ENCODE measurements around the gene CIAPIN1. TPM values are rescaled to one million over a fixed set of nuclear protein-coding genes. Genes with fewer than 3 reads are reported as not detected.

Gene CIAPIN1
- total and polyA plus RNA-seq, 2 donors from 2014 or later, result 53.6 to 56.3 TPM

- Histone ChIP-seq H3K9me3 (ENCODE audit: control insufficient read depth in 2 of 3, insufficient read depth in 1 of 3, low read length in 3 of 3) (no peaks in the 10 kb centered on the region), H3K4me1 (ENCODE audit: control insufficient read depth in 2 of 3, insufficient read depth in 2 of 3, low read depth in 1 of 3, low read length in 3 of 3) (peaks cover 0 to 19% (median 4%) of the 10 kb centered on the region in 3 donors), H3K36me3 (ENCODE audit: control insufficient read depth in 2 of 3, insufficient read depth in 3 of 3, low read length in 3 of 3) (peaks cover 11 to 59% (median 46%) of the 10 kb centered on the region in 3 donors), H3K9ac (ENCODE audit: low read length in 3 of 3) (peak within 1 kb of the TSS; percentile 85 to 90 (median 86)), H3K27ac (ENCODE audit: low read depth in 2 of 2, low read length in 2 of 2) (peak within 1 kb of the TSS; percentile 51 to 71), H3K27me3 (ENCODE audit: control insufficient read depth, insufficient read depth, low read length) (no peaks in the 10 kb centered on the region), H3K4me3 (ENCODE audit: low read length in 3 of 3) (peak within 1 kb of the TSS; percentile 76 to 92 (median 89))
- no peak for FAIRE-seq
- peak; percentile 90 to 95 (median 92) for DNase-seq
- TF ChIP-seq CTCF (IDR thresholded peaks at IDR 0.05; ENCODE audit: borderline replicate concordance, extremely low read depth, insufficient read depth), result peak; percentile 95
- intact Hi-C loops (cut with DNase I), result no loop called here
Measured at GRCh38 chr16:57462209-57462977, 15.2 kb upstream of the CIAPIN1 start, which contains the start of gene POLR2C. Gene POLR2C, plus strand, starts transcription at chr16:57462679. Its CDS starts 46 bp downstream, at chr16:57462725.

DNA sequence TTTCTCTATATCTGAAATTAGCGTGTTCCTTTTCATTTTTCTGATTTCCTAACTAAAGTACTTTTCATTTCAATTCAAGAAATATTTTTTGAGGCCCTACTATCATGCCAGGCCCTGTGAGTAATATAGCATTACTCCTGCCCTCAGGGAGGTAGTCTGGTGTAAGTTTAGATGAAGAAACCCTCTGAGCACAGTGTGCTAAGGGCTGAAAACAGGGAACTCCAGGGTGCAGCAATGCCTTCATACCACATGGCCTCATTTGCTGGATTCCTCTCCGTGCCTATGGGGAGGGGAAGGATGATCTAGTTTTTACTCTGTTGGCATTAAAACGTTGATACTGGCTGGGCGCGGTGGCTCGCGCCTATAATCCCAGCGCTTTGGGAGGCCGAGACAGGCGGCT lies 4.8 kb upstream of the CIAPIN1 start:
- Histone ChIP-seq H3K36me3 (ENCODE audit: control insufficient read depth in 2 of 3, insufficient read depth in 3 of 3, low read length in 3 of 3) (peaks cover 12 to 51% (median 40%) of the 10 kb centered on the region in 3 donors), H3K4me1 (ENCODE audit: control insufficient read depth in 2 of 3, insufficient read depth in 2 of 3, low read depth in 1 of 3, low read length in 3 of 3) (peaks cover 0 to 5% (median 0%) of the 10 kb centered on the region in 3 donors), H3K27ac (ENCODE audit: low read depth in 2 of 2, low read length in 2 of 2) (no peak overlapping the region), H3K9me3 (ENCODE audit: control insufficient read depth in 2 of 3, insufficient read depth in 1 of 3, low read length in 3 of 3) (no peaks in the 10 kb centered on the region), H3K9ac (ENCODE audit: low read length in 3 of 3) (no peak overlapping the region), H3K4me3 (ENCODE audit: low read length in 3 of 3) (no peak overlapping the region), H3K27me3 (ENCODE audit: control insufficient read depth, insufficient read depth, low read length) (no peaks in the 10 kb centered on the region)
- no peak for FAIRE-seq
- no peak for TF ChIP-seq CTCF (IDR thresholded peaks at IDR 0.05; ENCODE audit: borderline replicate concordance, extremely low read depth, insufficient read depth)
- intact Hi-C loops (cut with DNase I), result no loop called here
- no peak for DNase-seq

DNA sequence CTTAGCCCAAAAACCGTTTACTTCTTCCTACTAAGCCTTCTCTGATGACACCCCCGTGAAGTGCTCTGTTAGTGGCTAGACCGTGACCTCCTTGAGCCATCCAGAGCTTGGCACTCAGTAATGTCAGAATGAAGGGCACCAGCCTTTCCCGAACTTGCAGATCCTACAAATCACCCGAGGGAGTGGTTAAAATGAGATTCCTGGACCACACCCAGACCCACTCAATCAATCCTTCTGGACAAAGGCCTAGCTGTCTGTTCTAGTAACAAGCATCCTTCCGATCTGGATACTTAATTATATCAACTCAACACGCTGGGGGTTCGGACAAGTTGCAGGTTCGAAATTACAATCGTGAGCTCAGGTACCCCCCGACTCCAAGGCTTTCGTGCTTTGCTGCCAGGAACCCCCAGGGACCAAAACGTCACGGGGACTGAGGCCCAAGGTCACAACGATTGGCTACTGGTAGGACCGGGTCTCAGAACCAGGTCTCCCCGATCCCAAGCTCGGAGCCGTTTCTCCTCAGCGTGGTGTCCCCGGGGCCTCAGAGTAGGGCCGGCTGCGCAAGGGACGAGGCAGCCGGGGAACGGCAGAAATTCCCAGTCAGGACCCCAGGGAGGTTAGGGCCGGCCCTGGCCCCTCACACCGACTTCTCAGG lies 527 bp downstream of the CIAPIN1 start:
- intact Hi-C loops (cut with DNase I), result no loop called here
- DNase-seq (peak in 3 of 5 donors; percentile 51 to 79 (median 79)), FAIRE-seq (no peak)
- peaks cover 2 to 9% (median 6%) of the 10 kb centered on the region in 3 donors for H3K4me1 ChIP-seq (ENCODE audit: control insufficient read depth in 2 of 3, insufficient read depth in 2 of 3, low read depth in 1 of 3, low read length in 3 of 3)
- H3K27ac ChIP-seq (ENCODE audit: low read depth in 2 of 2, low read length in 2 of 2), result peak overlapping the region; percentile 97 to 98
- no peak for TF ChIP-seq CTCF (IDR thresholded peaks at IDR 0.05; ENCODE audit: borderline replicate concordance, extremely low read depth, insufficient read depth)
- H3K9me3 ChIP-seq (ENCODE audit: control insufficient read depth in 2 of 3, insufficient read depth in 1 of 3, low read length in 3 of 3), result no peaks in the 10 kb centered on the region
- peak overlapping the region; percentile 80 to 98 (median 98) for H3K4me3 ChIP-seq (ENCODE audit: low read length in 3 of 3)
- peak overlapping the region; percentile 74 to 90 (median 84) for H3K9ac ChIP-seq (ENCODE audit: low read length in 3 of 3)
- peaks cover 0 to 1% (median under 1%) of the 10 kb centered on the region in 3 donors for H3K36me3 ChIP-seq (ENCODE audit: control insufficient read depth in 2 of 3, insufficient read depth in 3 of 3, low read length in 3 of 3)
- no peaks in the 10 kb centered on the region for H3K27me3 ChIP-seq (ENCODE audit: control insufficient read depth, insufficient read depth, low read length)

Measured in kidney (tissue), 14 donors.